Stimulated activated CD4-positive, alpha-beta T cell treated with anti-CD3 and anti-CD28 coated beads, Interleukin-4, amount 100 ng/mL, for 4 hours (primary cell): Measurements from ENCODE around the gene TMED10.

Experiments
- DNase-seq, 2 experiments: peaks; one replicate each; pipeline ENCODE4 v3.0.0-alpha.2; 2020

TMED10 gene

DNA sequence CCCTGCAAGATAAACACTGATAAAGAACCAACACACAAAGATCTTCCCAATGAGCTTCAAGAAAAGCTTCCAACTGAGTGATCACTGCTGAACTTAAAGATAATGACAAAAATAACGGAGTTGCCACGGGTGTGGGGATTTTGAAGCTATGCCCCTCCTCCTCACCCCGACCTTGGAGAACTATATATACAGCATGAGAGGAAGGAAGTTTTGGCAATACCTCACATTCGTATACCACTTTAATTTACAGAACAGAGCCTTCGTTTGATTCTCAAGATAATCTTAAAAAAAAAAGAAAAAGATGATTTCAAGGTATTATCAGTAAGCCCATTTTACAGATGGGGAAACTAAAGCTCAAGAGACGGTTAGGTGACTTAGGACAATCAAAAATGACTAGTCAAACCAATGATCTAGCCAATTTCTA is 50.3 kb downstream of the TMED10 start:
- DNase-seq = no peak

DNA sequence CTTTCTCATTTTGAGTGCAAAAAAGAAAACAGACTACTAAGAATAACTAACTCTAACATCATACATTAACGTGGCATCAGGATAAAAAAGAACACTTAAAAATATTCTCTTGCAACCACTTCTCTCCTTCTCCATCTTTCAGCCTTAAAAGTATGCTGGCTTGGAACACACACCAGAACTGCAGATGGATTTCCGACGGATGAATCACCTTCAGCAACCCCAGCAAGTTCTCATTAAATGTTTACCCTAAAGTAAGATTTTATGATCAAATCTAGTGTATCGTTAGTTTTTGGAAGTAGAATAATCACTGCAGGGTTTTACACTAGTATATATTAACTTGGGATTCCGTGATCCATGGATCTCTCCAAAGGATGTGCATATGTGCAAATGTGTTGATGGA is 50.8 kb downstream of the TMED10 start:
- DNase-seq = no peak

DNA sequence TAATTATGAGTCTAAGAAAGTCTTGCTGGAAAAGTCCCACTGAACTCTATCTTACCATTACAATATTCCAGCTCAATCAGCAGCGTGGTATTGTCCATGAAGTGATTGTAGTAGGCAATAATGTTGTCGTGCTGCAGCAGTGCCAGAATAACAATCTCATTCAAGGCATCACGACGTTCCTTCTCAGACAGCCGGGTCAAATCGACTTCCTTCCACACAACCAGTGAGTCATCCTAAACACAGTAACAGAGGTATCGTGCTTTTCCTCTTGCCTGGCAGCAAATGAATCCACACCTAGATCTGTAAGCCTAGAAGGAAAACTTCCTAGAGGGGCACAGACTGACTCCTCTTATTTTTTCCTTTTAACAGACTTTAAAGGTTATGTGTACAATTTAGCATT is 52.4 kb downstream of the TMED10 start:
- DNase-seq = peak in 1 of 2 experiments; percentile 20

DNA sequence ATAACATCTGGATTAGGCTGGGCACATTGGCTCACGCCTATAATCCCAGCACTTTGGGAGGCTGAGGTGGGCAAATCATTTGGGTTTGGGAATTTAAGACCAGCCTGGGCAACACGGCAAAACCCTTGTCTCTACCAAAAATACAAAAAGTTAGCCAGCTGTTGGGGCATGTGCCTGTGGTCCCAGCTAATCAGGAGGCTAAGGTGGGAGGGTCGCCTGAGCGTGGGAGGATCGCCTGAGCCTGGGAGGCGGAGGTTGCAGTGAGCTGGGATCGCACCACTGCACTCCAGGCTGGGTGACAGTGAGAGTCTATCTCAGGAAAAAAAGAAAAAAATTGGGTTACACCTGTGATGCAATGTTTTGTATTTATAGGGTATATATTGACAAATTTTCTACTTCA is 54.9 kb downstream of the TMED10 start:
- DNase-seq = no peak

DNA sequence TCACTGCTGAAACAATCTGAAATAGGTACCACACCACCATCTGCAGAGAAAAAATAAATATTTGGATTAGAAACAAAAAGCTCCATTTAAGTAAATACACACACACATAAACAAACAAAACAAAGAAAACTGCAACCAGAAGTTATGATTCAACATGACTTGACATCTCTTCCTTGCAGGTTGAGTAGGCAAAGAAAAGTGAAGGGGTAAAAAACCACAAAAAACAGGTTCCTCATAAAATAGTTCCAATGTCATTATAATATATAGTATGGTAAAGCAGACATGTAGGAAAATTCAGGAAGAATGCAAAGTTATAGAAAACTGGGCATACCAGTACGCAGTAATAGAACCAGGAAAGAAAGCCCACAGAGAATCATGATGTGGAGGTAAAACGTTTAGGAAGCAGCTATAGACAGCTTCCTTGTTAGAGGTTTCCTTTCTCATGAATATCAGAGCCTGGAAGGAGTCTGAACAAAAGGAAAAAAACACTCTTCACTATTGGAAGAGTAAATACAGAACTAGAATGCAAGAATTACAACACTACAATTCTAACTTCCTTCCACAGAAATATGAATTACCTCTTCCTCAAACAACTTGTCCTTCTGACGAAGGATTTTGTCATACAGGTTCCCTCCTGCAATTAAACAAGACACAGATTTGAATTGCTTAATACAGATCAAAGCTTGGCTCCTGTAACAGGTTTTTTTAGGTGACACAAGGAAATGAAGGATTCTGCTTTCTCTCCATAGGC is 55.7 kb downstream of the TMED10 start:
- DNase-seq = no peak

DNA sequence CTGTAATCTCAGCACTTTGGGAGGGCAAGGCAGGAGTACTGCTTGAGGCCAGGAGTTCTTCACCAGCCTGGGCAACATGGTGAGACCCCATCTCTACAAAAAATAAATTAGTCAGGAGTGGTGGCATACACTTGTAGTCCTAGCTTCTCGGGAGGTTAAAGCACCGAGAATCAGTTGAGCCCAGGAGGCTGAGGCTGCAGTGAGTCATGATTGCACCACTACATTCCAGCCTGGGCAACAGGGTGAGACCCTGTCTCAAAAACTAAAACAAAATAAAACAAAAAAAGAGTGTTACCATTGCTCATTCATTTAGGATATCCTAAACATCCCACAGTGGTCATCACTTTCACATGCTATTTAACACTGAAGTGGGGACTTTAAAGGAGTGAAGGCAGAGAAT is 57.4 kb downstream of the TMED10 start:
- DNase-seq = no peak

DNA sequence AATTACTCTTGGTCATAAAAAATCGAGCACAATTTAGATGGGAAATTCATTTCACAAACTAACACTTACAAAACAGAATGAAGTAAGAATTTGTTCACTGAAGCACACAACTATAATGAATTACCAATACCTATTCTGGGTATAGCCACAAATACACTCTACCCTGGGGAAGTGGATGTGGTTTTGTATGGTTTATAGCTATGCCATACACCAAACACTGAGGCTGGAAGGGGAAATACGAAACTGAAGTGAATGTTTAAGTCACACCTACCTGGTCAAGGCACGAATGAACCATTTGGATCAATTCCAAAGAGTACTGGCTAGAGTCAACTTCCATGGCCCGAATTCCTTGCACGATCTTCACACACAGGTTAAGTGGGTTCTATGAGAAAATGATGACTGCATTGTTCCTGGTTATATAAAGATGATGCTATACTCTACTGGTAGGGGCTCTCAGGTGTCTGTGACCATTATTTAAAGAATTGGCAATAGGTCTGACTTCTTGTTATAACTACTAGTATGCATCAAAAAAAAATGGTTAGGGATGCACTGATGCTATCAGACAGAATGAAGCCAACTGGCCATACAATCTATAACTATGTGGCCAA is 62.4 kb downstream of the TMED10 start:
- DNase-seq = no peak

DNA sequence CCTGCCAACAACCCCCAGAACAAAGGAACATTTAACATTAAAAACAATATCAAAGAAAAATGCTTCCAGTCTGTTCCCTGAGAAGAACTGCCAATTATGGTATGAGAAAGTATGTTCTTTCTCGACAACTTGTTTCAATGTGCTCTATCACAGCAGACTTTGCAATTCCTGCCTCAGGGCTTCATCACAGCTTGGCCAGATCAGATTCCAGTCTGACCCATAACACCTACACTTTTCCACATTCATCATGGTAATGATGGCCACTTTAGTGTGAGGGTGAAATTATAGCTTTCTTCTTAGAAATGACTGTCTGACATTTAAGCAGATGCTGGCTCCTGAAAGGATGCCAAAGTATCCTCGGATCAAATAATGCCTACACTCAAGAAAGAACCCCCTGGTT is 66.5 kb downstream of the TMED10 start:
- no peak for DNase-seq

DNA sequence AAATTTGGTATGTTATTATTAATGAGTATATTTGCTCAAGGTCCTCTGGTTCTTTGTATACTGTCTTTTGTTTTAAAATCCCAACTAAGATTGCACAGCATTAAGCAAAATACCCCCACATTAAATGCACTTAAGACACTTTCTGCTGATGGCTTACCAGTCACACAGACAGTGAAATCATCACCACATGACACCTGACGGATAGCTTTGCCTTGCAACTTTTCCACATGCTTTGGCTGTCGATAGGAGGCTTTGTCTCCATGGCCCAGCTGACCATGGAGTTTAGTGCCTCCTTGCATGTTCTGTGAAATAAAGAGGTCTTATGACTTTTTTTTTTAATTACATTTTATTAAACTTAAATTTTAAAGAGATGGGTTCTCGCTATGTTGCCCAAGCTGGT is 69.2 kb downstream of the TMED10 start:
- no peak for DNase-seq

DNA sequence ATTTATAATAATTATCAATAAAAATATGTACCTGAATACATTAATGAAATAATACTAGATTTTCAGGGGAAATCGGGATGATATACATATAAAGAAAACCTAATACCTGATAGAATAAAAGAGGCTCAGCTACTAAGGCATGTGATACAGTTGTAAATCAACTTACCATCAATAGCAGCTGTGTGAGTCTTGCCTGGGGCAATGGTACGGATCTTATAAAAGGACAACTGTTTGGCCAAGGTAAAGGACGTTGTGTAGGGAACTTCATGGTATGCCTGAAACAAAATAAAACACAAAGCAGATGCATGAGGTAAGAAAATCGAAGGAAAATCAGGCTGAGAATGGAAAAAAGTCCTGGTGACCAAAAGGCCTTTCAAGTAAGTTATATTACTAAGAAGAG is 74.9 kb downstream of the TMED10 start:
- no peak for DNase-seq

DNA sequence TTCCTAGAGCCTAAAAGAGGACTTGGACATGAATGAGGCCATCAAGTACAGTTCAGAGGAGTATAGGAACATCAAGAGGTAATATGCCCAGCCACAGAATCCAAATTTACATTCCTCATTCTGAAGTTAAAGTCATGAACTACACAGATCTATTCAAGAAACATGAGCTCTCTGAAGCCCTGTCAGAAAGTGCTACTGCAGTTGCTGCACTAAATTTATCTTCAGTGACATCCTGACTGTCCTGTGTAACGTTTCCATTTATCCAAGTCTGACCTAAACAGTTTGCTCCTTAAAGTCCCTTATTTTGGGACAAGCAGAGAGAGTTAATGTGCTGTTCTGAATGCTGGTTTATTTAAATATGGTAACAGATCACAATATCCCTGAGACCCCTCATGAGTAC is 77.7 kb downstream of the TMED10 start:
- no peak for DNase-seq

DNA sequence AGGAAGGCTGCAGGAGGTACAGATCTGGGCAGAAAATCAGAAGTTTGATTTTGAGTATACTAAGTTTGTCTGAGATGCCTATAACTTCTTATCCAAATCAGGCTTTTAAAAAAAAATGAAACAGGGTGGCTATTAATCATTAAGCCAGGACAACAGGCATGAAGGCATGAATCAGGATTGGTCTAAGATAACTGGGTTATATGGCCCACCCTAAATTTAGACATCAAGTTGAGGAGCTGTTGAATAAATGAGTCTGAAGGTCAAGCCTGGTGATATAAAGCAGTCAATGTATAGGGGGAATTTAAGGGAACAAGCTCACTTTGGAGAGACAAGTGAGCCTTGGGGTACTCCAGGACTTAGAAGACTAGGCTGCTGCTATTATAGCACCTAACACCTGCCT is 78.2 kb downstream of the TMED10 start:
- DNase-seq = no peak

DNA sequence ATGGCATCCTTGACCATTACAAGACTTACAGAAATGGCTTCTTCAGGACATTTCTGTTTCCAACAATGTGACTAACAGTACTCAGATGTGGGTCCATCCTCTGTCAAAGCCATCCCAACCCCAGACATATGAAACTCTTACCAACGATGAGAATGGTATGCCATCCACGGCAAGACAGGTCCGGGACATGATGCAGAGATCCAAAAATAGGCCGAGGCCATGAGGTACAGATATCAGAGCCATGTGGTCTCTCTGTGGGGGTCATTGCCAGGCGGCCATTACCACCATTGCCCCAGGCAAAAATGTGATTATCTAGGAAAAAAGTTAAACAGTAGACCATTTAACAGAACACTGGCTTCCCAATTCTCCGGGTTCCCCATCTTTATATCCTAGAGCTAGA is 79.5 kb downstream of the TMED10 start:
- DNase-seq = no peak

DNA sequence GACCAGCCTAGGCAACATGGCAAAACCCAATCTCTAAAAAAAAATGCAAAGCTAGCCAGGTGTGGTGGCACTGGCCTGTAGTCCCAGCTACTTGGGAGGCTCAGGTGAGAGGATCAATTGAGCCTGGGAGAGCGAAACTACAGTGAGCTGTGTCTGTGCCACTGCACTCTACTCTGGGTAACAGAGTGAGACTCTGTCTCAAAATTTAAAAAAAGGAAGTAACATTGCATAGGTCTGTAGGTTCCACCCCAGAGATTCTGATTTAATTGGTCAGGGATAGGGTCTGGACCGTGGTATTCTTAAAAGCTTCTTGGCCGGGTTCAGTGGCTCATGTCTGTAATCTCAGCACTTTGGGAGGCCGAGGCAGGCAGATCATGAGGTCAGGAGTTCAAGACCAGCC is 80.7 kb downstream of the TMED10 start:
- no peak for DNase-seq

DNA sequence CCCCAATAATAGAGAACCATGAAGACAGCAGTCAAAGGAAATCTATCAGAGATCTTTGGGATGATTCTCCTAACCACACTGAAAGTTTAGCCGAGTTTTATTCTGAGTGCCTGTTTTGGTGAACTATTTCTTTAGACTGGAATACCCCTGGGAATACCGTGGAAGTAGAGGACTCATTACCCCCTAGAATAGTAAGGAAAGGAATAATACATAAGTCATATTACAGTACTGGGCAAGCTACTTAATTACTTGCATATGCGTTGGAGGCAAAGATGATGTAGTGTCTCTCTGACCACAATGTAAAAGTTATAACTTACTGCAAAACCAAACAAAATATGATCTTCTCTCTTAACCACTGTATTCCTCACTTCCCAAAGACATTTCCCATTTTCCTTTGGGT is 81.5 kb downstream of the TMED10 start:
- DNase-seq = no peak

DNA sequence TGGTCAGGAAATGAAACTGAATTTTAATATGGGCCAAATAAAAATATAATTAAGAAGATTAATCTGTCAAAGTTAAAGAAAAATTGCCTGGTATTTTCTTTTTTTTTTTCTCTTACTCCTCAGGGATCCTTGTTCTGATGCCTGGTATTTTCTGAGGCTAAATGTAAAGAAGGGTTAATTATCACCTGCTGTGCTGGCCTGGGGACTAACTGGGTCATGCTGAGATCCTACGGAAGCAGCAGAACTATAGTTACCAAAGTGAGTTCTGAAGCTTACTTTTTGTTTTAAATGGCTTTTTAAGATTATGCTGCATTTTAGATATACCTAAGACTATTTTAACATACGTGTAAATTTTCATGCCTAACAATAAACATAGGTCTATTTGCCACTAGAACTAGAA is 83.7 kb downstream of the TMED10 start:
- DNase-seq = no peak

DNA sequence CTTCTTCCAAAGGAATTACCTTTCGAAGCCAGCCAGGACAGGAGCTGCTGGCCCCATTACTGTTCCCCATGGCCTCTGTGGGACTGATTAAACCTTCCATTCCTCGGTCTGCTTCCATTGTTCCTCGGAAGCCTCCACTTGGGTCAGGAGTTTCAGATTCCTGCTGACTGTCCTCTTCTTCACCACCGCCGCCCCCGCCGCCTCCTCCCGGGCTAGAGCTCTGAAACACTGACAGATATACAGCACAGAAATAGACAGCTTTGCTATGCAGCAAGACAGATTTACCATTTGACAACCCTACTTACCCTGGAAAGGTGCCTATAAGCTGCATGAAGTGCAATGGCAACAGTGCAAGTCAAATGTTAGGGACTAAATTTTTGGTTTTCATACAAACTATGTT is 85.2 kb downstream of the TMED10 start:
- DNase-seq = no peak

DNA sequence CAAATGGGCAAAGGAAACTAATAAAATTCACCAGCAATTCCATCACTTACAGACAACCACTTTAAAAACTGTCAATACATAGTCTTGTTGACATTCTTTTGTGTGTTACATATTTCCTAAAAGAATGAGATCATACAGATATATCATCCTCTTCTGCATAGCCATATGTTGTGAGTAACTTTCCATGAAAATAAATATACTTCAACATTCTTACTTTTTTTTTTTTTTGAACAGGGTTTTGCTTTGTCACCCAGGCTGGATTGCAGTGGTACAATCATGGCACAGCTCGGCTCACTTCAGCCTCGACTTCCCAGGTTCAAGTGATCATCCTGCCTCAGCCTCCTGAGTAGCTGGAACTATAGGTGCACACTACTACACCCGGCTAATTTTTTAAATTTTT is 86.1 kb downstream of the TMED10 start:
- no peak for DNase-seq

DNA sequence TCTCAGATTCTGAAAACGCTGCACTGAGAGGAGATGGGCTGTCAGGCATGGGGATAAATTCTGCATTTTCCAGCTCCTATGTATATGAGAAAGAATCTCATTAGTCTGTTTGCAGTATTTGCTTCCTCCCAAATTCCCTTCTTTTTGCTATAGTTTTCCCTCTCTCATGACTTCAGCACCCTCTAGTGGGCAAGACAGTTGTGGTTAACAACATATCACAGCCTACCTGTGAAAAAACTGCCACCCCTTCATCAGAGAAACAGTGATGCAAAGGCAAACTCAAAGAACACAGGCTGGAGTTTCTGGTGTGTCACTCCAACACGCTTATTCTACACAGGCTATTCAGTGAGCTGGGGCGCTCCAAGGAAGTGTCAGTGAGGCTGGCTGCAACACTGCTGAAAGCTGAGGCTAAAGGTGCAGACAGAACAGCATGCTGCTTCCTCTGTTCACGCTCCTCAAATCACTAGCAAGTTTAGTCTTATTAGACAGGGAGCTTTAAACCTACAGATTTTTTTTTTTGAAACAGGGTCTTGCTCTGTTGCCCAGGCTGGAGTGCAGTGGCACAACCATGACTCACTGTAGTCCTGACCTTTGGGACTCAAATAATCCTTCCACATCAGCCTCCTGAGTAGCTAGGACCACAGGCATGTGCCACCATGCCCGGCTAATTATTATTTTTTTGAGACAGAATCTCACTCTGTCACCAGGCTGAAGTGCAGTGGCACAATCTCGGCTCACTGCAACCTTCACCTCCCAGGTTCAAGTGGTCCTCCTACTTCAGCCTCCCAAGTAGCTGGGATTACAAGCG is 87.6 kb downstream of the TMED10 start:
- peak in 1 of 2 experiments; percentile 25 for DNase-seq

DNA sequence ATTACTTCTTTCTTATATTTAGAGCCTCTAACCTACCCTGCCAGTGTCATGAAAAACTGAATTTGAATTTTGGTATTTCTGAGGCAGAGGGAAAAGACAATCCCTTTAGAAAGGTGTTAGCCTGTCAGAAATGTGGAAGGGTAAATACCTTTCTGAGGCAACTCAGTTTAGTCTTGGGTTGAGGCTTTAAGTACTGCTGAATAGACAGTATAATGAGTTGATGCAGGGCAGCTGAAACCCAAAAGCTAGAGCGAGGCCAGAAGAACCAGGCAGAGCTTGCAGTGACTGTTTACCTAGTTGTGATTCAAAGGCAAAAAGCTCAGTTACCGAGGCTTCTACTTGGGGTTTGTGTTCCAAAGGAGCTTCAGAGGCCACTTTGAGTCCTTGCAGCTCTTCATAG is 88.3 kb downstream of the TMED10 start:
- no peak for DNase-seq

DNA sequence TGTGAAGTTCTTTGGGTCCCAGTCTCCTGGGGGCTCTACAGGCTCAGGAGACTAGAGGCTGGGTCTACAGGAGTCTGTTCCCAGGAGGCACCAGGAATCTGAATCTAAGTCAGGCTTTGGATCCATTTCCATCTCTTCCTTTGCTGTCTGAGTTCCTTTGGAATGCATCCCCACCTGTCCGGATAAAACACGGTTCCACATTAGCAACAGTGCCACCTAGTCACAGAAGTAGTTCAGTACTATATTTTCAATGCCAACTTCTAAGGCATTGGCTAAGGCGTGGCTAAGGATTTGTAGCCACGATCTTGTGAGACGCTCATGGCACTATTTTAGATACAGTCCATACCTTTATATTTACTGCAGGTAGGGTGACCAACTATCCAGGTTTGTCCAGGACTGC is 91.9 kb downstream of the TMED10 start:
- DNase-seq = no peak

DNA sequence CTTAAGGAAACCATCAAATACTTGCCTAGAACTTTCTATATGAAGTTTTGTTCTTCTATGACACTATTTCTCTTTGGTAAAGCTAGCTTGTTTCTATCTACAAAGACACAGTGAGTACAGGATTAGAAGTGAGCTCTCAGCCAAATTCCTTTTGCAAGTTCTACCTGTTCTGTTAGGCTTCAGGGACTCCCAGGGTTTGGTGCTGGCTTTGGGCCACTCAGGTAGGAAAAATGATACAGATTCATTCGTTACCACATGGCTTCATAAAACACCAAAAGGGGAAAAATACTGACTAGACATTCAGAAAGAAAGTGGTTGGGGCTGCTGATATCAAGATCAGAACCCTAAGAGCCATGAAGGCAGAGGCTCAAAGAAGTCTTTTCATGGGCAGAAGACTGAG is 93.1 kb downstream of the TMED10 start:
- no peak for DNase-seq

DNA sequence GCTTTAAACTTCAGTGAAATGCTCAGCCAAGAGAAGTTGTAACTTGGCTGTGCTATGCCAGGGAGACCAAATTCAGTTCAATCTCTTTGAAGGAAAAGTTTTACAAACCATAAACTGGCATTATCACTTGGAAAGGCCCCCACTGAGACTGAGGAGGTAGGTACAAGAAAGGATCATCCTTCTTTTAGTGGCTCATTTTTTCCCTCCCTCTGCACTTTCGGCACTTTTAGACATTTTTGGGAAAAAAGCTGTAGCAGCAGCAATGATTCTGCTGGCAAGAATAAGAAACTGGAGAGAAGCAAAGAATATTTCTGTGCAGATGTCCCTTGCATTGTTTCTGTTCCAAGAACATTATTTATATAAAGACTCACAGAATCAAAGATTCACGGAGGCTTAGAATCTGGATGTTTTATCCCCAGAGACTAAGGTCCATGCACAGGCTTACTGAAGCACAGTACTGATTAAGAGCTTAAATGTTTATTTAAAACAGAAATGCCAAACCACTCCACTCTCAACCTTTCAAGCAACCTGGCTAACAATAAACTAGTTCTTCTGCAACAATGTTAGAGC is 94.7 kb downstream of the TMED10 start:
- DNase-seq = no peak
